ENCODE data around the gene YARS2. TPM values are rescaled to one million over a fixed set of nuclear protein-coding genes. Genes with fewer than 3 reads are reported as not detected.

The YARS2 gene
- total and polyA plus RNA-seq, 2 of the 13 experiments (the other 11 are each of a cell fraction or from before 2014, with no cell fraction given) = 17.9 to 39.6 TPM

GRCh38 chr12:32742133-32742532, 13.6 kb downstream of the YARS2 start (continued):
- no peak for TF ChIP-seq TFDP2 (CRISPR knock-in tag; IDR thresholded peaks at IDR 0.05)
- no peak for TF ChIP-seq TOE1 (CRISPR knock-in tag; IDR thresholded peaks at IDR 0.05)
- TF ChIP-seq HHEX (CRISPR knock-in tag; IDR thresholded peaks at IDR 0.05) = no peak
- no peak for TF ChIP-seq ZFP37 (CRISPR knock-in tag; IDR thresholded peaks at IDR 0.05; ENCODE audit: borderline replicate concordance)
- TF ChIP-seq SRY (CRISPR knock-in tag; IDR thresholded peaks at IDR 0.05) = no peak
- no peak for TF ChIP-seq ZBTB40 (IDR thresholded peaks at IDR 0.05)
- no peak for TF ChIP-seq ZBTB40 (CRISPR knock-in tag; IDR thresholded peaks at IDR 0.05)
- no peak for TF ChIP-seq TP53 (CRISPR knock-in tag; conservative IDR thresholded peaks at IDR 0.05)

Measured in HepG2 (cell line).